ENCODE measurements around the gene STAC2. TPM values are rescaled to one million over a fixed set of nuclear protein-coding genes. Genes with fewer than 3 reads are reported as not detected.

Gene STAC2
- total RNA-seq, 1 donor from 2014 or later = 0.98 TPM

GRCh38 chr17:39164675-39165143 lies 61.0 kb downstream of the STAC2 start:
- Histone ChIP-seq H3K4me3 (peak overlapping the region; percentile 51 to 59), H3K9me3 (no peaks in the 10 kb centered on the region), H3K36me3 (no peaks in the 10 kb centered on the region), H3K27ac (peak overlapping the region; percentile 50), H3K27me3 (no peaks in the 10 kb centered on the region), H3K4me1 (peaks cover 25% of the 10 kb centered on the region)
- no peak for DNase-seq (ENCODE audit: extremely low spot score in 2 of 2)
- intact Hi-C loops (cut with DNase I) = loop anchor here (10.0 kb wide), 1 partner anchor 80 kb away; no protein-coding TSS in a partner anchor
- TF ChIP-seq POLR2AphosphoS5 (IDR thresholded peaks at IDR 0.05; ENCODE audit: insufficient read depth in 1 of 2, low read depth in 1 of 2) (peak; percentile 28), CTCF (IDR thresholded peaks at IDR 0.05) (peak; percentile 48 to 78 (median 69)), POLR2A (IDR thresholded peaks at IDR 0.05) (no peak)

DNA sequence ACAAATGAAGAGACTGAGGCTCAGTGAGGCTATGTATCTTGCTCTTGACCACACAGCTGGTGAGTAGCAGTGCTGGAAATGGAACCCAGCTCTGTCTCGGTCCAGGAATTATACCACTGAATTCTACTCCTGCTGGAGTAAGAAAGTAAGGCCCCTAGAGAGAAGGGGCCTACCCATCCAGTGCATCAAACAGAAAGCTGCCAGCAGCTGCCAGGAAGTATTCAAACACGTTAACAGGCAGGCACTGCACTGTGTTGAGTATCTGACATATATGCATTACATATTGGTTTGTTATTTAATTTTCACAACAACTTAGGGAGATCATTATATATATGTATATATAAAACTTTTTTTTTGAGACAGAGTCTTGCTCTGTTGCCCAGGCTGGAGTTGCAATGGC lies 63.8 kb downstream of the STAC2 start:
- intact Hi-C loops (cut with DNase I) = loop anchor here (10.0 kb wide), 1 partner anchor 83 kb away; no protein-coding TSS in a partner anchor

More for the DNA sequence above, 63.8 kb downstream of the STAC2 start:
- TF ChIP-seq POLR2AphosphoS5 (IDR thresholded peaks at IDR 0.05; ENCODE audit: insufficient read depth in 1 of 2, low read depth in 1 of 2) (no peak), CTCF (IDR thresholded peaks at IDR 0.05) (no peak), POLR2A (IDR thresholded peaks at IDR 0.05) (no peak)
- Histone ChIP-seq H3K4me1 (peaks cover 22% of the 10 kb centered on the region), H3K36me3 (no peaks in the 10 kb centered on the region), H3K27ac (no peak overlapping the region), H3K9me3 (no peaks in the 10 kb centered on the region), H3K27me3 (no peaks in the 10 kb centered on the region), H3K4me3 (no peak overlapping the region)
- no peak for DNase-seq (ENCODE audit: extremely low spot score in 2 of 2)

Other genes with a start within 250 kb of the STAC2 start
- 6.6 TPM for gene PLXDC1, start 74.3 kb downstream of the STAC2 start, total RNA-seq
- not detected for gene ARL5C, start 59.8 kb downstream of the STAC2 start, total RNA-seq
- gene CACNB1, start 28.3 kb downstream of the STAC2 start, total RNA-seq = 8.3 TPM
- gene RPL19, start 25.7 kb downstream of the STAC2 start, total RNA-seq = 2,758 TPM
- gene FBXL20, start 175.7 kb upstream of the STAC2 start, total RNA-seq = 15.7 TPM
- 23.1 TPM for gene MED1, start 225.3 kb upstream of the STAC2 start, total RNA-seq
- gene CDK12, start 235.5 kb upstream of the STAC2 start, total RNA-seq = 36.8 TPM

Measured in vagina (tissue), 2 donors.